Neural progenitor cell (in vitro differentiated cells): Measurements from ENCODE around the gene MYOCOS.

ENCODE experiments used
- CTCF ChIP-seq: fragments of 200-600 bp; sonication (generic); IDR thresholded peaks from 2 replicates; pipeline ENCODE4 v1.5.1; 2017; ENCODE audit warnings: antibody characterized with exemption, mild to moderate bottlenecking
- EZH2 ChIP-seq: fragments of 200-600 bp; sonication (generic); IDR thresholded peaks from 2 replicates; pipeline ENCODE4 v1.6.1; 2017; ENCODE audit warnings: antibody characterized with exemption, mild to moderate bottlenecking, moderate library complexity
- EZH2phosphoT487 ChIP-seq: fragments of 200-600 bp; sonication (generic); IDR thresholded peaks from 2 replicates; pipeline ENCODE4 v1.6.1; 2017; ENCODE audit warnings: antibody characterized with exemption

- no peak for TF ChIP-seq CTCF
- no peak for TF ChIP-seq EZH2phosphoT487
- TF ChIP-seq EZH2 = no peak
These were observed 44.2 kb downstream of the MYOCOS start for GRCh38 chr1:171666114-171666769.
